HG02642 (cell line): ENCODE measurements around the gene TRMT11.
"Not testable (repeated sequence)": the region's sequence is repeated elsewhere in the genome, so short reads cannot be mapped to it uniquely, and the experiment has no call there.

ENCODE experiments used
- ATAC-seq: cut with Tn5 transposase; IDR thresholded peaks from one replicate; pipeline ENCODE4 v1.9.1; 2021; ENCODE audit warnings: mild to moderate bottlenecking; ENCODE audit not compliant: unreplicated experiment, poor library complexity

Gene TRMT11

DNA sequence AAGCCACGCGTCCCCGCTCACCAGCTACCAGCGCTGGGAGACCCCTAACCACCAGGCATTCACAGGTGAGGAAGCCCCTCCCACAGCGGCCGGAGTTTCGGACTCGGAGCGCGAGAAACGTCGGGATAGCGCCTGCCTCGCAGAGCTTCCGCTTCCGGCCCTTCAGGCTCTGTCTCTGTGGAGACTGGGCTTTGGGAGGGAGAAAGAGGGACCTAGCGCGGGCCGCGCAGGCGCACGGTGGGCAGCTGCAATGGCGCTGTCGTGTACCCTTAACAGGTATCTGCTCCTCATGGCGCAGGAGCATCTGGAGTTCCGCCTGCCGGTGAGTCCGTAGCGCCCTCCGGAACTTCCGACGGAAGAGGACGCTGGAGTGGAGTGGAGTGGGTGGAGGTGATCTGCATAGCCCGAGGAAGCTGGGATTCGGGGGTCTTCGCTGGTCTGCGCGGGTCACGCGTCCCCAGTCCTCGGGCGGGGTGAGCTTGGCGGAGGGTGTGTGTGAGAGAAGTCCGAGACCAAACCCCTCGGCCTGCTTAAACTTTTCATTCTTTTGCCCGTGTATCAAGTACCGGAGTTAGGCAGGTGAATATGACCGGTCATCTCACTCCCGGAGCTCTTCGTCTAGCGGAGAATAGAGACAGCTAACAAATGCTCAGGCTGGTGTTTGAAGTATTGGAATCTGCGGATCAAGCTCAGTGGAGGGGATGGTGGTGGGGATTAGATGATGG, at the start of gene TRMT11:
TRMT11 (plus strand) TSS at position 240 of the 725 bp plus-strand sequence; CDS start at position 251, 11 bp downstream.
- peak; percentile 98 for ATAC-seq

DNA sequence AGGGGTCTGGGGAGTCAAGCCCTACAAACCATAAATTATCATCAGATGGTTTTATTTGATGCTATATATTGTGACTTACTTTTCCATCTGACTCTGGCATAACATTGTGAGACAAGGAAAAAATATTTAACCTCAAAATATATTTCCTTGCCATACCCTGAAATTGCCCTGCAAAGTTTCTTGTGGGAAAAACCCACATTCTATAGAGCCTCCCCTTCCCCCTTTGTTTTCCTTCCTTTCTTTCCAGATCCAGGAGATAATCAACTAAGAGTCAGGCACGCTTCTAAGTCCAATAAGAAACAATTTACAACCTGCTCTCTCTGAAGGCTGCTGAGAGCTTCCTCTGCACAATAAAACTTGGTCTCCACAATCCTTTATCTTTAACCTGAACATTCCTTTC, 47.3 kb upstream of the TRMT11 start:
- ATAC-seq, result no peak

DNA sequence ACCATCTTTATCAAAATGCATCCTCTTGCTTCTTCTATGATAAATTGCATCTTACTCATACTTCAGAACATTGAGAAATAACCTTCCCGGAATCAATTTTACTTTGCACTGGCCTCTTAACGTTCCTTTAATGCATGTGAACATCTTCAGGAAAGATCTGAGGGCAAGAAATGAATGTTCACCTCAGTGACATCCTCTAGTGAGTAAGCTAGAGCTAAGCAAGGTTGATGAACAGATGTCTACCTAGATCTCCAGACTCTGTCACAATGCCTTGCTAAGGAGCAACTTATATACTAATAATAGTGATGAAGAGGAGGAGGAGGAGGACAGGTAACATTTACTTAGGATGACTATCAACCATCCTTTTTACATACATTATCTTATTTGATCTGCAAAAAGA, 46.5 kb upstream of the TRMT11 start:
- ATAC-seq, result no peak

- no peak for ATAC-seq
These were observed 45.9 kb upstream of the TRMT11 start for GRCh38 chr6:125940247-125941041.

GRCh38 chr6:125942672-125943527, 43.4 kb upstream of the TRMT11 start:
- no peak for ATAC-seq

- no peak for ATAC-seq
These were observed 42.6 kb upstream of the TRMT11 start for GRCh38 chr6:125943528-125944433.

- no peak for ATAC-seq
These were observed 41.9 kb upstream of the TRMT11 start for GRCh38 chr6:125944434-125944816.

- no peak for ATAC-seq
These were observed 41.4 kb upstream of the TRMT11 start for GRCh38 chr6:125944896-125945295.

GRCh38 chr6:125945378-125946141, 40.8 kb upstream of the TRMT11 start:
- ATAC-seq, result no peak

DNA sequence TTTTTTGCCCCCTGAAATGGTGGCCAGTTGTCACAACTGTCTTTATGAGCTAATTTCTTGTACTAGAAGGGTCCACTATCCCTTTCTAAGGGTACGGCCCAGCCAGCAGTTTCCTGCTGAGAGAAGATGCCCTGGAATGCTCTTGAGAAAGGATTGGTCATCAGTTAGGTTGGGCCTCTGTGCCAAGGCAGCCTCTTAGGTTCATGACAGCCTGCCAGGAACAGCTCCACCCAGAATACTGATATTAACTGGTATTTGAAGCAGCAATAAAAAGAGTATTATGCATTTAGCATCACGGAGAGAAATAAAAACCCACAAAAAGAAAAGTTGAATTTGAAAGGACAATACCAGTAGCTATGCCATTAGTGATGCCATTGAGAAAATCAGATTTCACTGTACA, 38.7 kb upstream of the TRMT11 start:
- ATAC-seq, result no peak

DNA sequence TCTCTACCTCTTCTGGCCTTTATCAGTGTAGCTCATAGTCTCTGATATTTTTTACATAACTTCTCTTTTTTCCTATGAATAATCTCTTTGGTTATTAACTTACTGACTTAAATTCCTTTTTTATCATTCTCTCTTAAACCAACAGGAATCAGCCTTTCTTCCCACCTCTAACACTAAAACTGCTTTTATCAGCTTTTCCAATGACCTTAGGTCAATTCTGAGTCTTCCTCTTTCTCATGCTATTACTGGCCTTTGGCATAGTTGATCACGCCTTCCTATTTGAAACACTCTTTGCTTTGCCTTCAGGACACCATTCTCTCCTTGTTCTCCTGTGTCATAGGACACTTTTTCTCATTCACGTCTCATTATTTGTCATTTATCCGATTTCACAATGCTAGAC, 37.9 kb upstream of the TRMT11 start:
- no peak for ATAC-seq

- no peak for ATAC-seq
These were observed 37.3 kb upstream of the TRMT11 start for GRCh38 chr6:125949069-125949468.

DNA sequence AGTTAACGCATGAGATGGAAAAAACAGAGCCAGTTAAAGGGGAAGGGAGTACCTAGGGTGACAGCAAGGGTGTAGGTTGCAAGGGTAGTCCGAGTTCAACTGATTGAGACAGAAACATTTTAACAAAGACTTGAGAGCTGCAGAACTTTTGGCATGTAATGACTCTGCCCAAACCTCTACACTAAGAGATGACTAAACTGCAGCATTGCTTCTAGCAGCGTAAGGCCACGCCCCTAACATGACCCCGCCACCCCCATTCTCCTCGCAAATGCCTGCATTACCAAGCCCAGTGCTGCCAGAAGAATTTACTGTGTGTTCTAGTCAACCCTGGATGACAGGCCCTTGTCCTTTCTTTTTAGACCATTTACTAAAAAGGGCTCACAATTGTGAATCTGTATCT, 36.0 kb upstream of the TRMT11 start:
- ATAC-seq, result no peak

GRCh38 chr6:125950716-125951115, 35.6 kb upstream of the TRMT11 start:
- not testable (repeated sequence) for ATAC-seq

GRCh38 chr6:125951323-125951722, 35.0 kb upstream of the TRMT11 start:
- no peak for ATAC-seq

DNA sequence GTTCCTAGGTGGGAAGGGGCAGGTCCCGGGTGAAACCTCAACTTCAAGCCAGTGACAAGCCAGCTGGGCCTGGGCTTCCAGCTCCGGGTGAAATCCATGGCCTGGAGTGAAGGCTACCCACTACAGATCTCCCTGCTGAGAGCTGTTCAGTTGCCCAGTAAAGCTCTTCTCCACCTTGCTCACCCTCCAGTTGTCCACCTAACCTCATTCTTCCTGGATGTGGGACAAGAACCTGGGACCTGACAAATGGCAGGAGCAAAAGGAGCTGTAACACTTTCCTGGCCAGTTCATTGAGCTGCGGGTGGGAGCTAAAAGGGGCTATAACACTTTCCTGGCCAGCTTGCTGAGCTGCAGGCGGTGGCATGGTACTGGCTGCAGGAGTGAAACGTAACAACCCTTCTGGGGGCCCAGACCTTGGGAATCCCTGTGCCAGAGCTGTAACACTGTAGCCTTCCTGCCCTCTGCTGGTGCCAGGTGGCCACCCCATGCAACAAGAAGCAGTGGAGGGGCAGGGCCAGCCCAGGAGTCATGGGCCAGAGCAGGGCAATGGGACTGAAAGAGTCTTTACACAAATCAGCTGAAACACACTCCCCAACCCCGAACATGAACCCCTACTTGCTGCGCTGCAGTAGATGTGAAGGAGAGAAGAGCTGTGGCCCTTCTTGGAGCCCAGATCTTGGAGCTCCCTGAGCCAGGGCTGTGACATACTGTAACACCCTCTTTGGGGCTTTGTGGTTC, 33.4 kb upstream of the TRMT11 start:
- ATAC-seq, result no peak

DNA sequence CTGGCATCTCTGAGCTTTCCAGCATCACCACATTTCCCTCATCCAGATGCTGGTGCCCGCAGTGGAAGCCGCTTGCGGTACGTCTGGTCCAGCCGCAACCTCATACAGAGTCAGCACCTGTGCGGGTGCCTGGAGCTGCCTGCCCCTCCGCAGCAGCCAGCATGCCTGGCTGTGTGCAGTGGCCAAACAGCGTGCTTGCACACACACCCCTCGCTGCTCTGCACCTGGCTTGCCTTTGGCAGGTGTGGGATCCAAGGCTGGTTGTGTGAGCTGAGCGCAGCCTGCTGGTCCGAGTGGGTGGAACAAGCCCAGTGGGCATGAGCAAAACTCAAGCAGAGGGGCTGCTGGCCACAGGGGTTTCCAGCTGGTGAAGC, 32.9 kb upstream of the TRMT11 start:
- ATAC-seq, result no peak

DNA sequence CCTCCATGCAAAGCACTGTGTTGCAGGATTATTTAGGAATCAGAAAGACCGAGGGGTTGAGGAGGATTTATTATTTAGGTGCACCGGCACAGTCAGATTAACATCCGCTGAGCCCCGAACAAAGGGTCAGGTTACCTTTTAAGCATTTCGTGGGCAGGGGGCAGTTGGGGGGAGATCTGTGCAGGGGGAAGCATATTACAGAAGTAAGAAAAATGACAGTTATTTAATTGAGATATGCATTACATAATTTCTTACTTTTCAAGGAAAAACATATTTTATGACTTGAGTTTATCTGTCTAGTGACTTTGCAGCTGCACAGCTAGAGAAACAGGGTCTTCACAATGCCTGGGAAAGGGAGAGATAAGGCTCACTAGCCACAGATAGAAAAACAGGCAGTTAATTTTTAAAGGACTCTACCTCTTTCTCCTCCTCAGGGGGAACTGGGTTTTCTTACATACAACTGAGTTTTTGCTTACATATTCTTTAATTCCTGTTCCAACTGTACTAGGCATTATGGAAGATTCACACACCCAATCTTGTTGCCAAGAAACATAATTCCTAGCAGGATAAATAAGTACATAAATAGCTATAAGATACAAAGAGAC, 31.5 kb upstream of the TRMT11 start:
- ATAC-seq, result no peak
